Measurements from ENCODE around the gene ZNF408. TPM values are rescaled to one million over a fixed set of nuclear protein-coding genes. Genes with fewer than 3 reads are reported as not detected.

Gene ZNF408
- total RNA-seq, 1 experiment from 2014 or later = 14.4 TPM

DNA sequence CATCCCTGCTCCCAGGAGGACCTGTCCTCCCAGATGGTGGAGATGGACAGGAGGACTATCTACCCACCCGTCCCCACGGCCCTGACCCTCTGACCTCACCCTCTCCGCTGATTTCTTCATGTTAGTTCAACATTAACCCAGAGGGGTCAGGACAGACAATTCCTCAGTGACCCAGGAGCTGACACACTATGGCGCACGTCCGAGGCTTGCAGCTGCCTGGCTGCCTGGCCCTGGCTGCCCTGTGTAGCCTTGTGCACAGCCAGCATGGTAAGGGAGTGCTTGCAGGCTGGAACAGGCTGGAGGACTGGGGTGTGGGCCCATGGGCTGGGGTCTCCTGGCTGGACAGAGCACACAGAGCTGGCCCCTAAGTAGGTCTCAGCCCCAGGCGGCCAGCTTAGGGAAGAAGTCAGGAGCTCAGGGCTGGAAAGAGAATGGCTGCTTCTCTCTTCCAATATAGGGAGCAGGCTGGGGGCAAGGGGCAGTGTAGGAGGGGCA, 18.3 kb downstream of the ZNF408 start, which contains the start of gene F2 (continued):
- TF ChIP-seq, protein P1, sequence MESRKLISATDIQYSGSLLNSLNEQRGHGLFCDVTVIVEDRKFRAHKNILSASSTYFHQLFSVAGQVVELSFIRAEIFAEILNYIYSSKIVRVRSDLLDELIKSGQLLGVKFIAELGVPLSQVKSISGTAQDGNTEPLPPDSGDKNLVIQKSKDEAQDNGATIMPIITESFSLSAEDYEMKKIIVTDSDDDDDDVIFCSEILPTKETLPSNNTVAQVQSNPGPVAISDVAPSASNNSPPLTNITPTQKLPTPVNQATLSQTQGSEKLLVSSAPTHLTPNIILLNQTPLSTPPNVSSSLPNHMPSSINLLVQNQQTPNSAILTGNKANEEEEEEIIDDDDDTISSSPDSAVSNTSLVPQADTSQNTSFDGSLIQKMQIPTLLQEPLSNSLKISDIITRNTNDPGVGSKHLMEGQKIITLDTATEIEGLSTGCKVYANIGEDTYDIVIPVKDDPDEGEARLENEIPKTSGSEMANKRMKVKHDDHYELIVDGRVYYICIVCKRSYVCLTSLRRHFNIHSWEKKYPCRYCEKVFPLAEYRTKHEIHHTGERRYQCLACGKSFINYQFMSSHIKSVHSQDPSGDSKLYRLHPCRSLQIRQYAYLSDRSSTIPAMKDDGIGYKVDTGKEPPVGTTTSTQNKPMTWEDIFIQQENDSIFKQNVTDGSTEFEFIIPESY (IDR thresholded peaks at IDR 0.05; ENCODE audit: extremely low read depth, insufficient replicate concordance, low read length) = no peak
- TF ChIP-seq SP1 (IDR thresholded peaks at IDR 0.05; ENCODE audit: low read depth) = no peak

DNA sequence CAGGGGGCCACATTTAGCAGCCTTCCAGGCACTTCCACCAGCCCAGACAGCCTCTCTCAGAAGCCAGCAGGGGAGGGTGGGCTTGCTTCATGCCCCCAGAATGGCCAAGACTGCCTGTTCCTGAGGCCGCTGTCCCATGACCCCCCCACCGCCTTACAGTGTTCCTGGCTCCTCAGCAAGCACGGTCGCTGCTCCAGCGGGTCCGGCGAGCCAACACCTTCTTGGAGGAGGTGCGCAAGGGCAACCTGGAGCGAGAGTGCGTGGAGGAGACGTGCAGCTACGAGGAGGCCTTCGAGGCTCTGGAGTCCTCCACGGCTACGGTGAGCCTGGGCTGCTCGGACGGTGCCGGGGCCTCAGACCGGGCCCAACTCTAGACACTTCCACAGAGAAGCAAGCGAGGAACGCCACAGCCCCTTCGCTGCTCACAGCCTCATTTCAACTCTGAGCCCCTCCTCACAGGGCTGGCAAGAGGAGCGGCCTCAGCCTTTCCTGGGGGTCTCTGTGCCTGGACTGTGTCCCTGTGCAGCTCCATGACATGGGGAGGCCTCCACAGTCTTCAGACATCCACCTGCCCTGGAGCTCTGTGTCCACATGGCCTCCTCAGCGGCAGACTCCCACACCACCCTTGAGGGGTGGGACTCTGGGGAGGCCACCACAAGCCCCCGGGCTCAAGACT, 18.9 kb downstream of the ZNF408 start:
- CTCF ChIA-PET = no interaction called here
- no peak for DNase-seq (ENCODE audit: low read depth, low spot score)
- H3K27me3 ChIP-seq (ENCODE audit: insufficient read depth, low read length) = no peaks in the 10 kb centered on the region
- no peak for TF ChIP-seq CBX3 (IDR thresholded peaks at IDR 0.05; ENCODE audit: low read depth)
- TF ChIP-seq SIN3A (IDR thresholded peaks at IDR 0.05; ENCODE audit: low read depth) = no peak
- TF ChIP-seq JUND (IDR thresholded peaks at IDR 0.05) = no peak
- TF ChIP-seq, protein P2, sequence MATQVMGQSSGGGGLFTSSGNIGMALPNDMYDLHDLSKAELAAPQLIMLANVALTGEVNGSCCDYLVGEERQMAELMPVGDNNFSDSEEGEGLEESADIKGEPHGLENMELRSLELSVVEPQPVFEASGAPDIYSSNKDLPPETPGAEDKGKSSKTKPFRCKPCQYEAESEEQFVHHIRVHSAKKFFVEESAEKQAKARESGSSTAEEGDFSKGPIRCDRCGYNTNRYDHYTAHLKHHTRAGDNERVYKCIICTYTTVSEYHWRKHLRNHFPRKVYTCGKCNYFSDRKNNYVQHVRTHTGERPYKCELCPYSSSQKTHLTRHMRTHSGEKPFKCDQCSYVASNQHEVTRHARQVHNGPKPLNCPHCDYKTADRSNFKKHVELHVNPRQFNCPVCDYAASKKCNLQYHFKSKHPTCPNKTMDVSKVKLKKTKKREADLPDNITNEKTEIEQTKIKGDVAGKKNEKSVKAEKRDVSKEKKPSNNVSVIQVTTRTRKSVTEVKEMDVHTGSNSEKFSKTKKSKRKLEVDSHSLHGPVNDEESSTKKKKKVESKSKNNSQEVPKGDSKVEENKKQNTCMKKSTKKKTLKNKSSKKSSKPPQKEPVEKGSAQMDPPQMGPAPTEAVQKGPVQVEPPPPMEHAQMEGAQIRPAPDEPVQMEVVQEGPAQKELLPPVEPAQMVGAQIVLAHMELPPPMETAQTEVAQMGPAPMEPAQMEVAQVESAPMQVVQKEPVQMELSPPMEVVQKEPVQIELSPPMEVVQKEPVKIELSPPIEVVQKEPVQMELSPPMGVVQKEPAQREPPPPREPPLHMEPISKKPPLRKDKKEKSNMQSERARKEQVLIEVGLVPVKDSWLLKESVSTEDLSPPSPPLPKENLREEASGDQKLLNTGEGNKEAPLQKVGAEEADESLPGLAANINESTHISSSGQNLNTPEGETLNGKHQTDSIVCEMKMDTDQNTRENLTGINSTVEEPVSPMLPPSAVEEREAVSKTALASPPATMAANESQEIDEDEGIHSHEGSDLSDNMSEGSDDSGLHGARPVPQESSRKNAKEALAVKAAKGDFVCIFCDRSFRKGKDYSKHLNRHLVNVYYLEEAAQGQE (IDR thresholded peaks at IDR 0.05; ENCODE audit: low read depth) = no peak
- TF ChIP-seq EZH2phosphoT487 (IDR thresholded peaks at IDR 0.05; ENCODE audit: borderline replicate concordance) = no peak
- TF ChIP-seq ZNF274 (IDR thresholded peaks at IDR 0.05; ENCODE audit: low read depth, low read length) = no peak
- TF ChIP-seq EZH2 (IDR thresholded peaks at IDR 0.05) = no peak
- no peak for TF ChIP-seq SRF (IDR thresholded peaks at IDR 0.05; ENCODE audit: low read depth)
- no peak for TF ChIP-seq ELF1 (IDR thresholded peaks at IDR 0.05; ENCODE audit: borderline replicate concordance, low read depth)
- TF ChIP-seq, protein P3, sequence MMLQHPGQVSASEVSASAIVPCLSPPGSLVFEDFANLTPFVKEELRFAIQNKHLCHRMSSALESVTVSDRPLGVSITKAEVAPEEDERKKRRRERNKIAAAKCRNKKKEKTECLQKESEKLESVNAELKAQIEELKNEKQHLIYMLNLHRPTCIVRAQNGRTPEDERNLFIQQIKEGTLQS (IDR thresholded peaks at IDR 0.05) = no peak
- no peak for TF ChIP-seq FOSL1 (IDR thresholded peaks at IDR 0.05; ENCODE audit: low read depth)
- TF ChIP-seq SP1 (IDR thresholded peaks at IDR 0.05; ENCODE audit: low read depth) = no peak
- no peak for TF ChIP-seq POLR2AphosphoS5 (IDR thresholded peaks at IDR 0.05; ENCODE audit: low read depth, low read length)
- no peak for TF ChIP-seq CEBPB (IDR thresholded peaks at IDR 0.05; ENCODE audit: low read depth)
- no peak for TF ChIP-seq POLR2A (IDR thresholded peaks at IDR 0.05; ENCODE audit: borderline replicate concordance, extremely low read depth, insufficient read depth, insufficient read length)
- TF ChIP-seq, protein P1 (IDR thresholded peaks at IDR 0.05; ENCODE audit: extremely low read depth, insufficient replicate concordance, low read length) = no peak
- TF ChIP-seq EGR1 (IDR thresholded peaks at IDR 0.05; ENCODE audit: low read depth) = no peak
- TF ChIP-seq RAD21 (IDR thresholded peaks at IDR 0.05; ENCODE audit: low read depth) = no peak

More for the DNA sequence above, 18.9 kb downstream of the ZNF408 start:
- no peak overlapping the region for H2AFZ ChIP-seq (ENCODE audit: low read depth, low read length, poor library complexity, severe bottlenecking)
- H3K4me2 ChIP-seq (ENCODE audit: low read length) = no peak overlapping the region
- H3K79me2 ChIP-seq (ENCODE audit: insufficient read depth, low read length) = no peaks in the 10 kb centered on the region
- ChIA-PET POLR2A (no interaction called here), RAD21 (ENCODE audit: low non-redundant PET in 1 of 2, low total read pairs in 2 of 2, uncharacterized antibody in 2 of 2, unreplicated experiment in 2 of 2) (no interaction called here)
- no peak overlapping the region for H3K27ac ChIP-seq (ENCODE audit: low read depth, low read length)
- H3K9ac ChIP-seq (ENCODE audit: low read length) = no peak overlapping the region
- H3K4me1 ChIP-seq (ENCODE audit: control insufficient read depth in 1 of 2, insufficient read depth in 2 of 2, low read length in 2 of 2) = peaks cover 5 to 14% of the 10 kb centered on the region in 2 experiments; a peak in 3 of 4 replicates
- BruUV-seq (replicated peaks) = no TSS peak
- H3K36me3 ChIP-seq (ENCODE audit: control insufficient read depth in 1 of 2, insufficient read depth in 2 of 2, low read length in 2 of 2) = no peaks in the 10 kb centered on the region
- H3K9me2 ChIP-seq (ENCODE audit: insufficient read depth) = no peaks in the 10 kb centered on the region
- H3K4me3 ChIP-seq (replicated peaks in 1 of 2; ENCODE audit: low read depth in 1 of 2, low read length in 2 of 2) = no peak overlapping the region
- ATAC-seq = no peak
- intact Hi-C loops (cut with micrococcal nuclease) = no loop called here
- H4K20me1 ChIP-seq (ENCODE audit: insufficient read depth) = no peaks in the 10 kb centered on the region
- no peaks in the 10 kb centered on the region for H3K9me3 ChIP-seq (ENCODE audit: control insufficient read depth in 1 of 2, insufficient read depth in 1 of 2, low read depth in 1 of 2, low read length in 2 of 2)

Measured in HCT116 (cell line).